Kidney (tissue), 14 donors: ENCODE results near the gene LDLRAD4. TPM values are rescaled to one million over a fixed set of nuclear protein-coding genes. Genes with fewer than 3 reads are reported as not detected.

Source experiments
- DNase-seq, 5 donors: peaks; one replicate each; pipeline ENCODE4 v3.0.0-alpha.2; 2013 to 2020
- FAIRE-seq: peaks from 2 replicates; lab custom pipeline; 2012; peaks lifted over from hg19 to GRCh38; lab: Jason Lieb, UNC
- H3K27ac ChIP-seq, 2 donors: one replicate each; pipeline ENCODE4 v1.7.0; 2013; ENCODE audit warnings: low read depth in 2 of 2, low read length in 2 of 2, inconsistent platforms in 1 of 2
- H3K27me3 ChIP-seq: one replicate; pipeline ENCODE4 v1.7.1; 2013; ENCODE audit warnings: low read length, inconsistent platforms; ENCODE audit not compliant: control insufficient read depth, insufficient read depth
- H3K36me3 ChIP-seq, 3 donors: one replicate each; pipeline versions ENCODE4 v1.7.0 to v1.7.1; 2013; ENCODE audit warnings: low read length in 3 of 3, control low read depth in 1 of 3, inconsistent platforms in 1 of 3; ENCODE audit not compliant: insufficient read depth in 3 of 3, control insufficient read depth in 2 of 3
- H3K4me1 ChIP-seq, 3 donors: one replicate each; pipeline versions ENCODE4 v1.7.0 to v1.7.1; 2013; ENCODE audit warnings: low read length in 3 of 3, inconsistent platforms in 1 of 3, low read depth in 1 of 3; ENCODE audit not compliant: control insufficient read depth in 2 of 3, insufficient read depth in 2 of 3
- H3K4me3 ChIP-seq, 3 donors: one replicate each; pipeline versions ENCODE4 v1.7.0 to v1.8.1; 2013; ENCODE audit warnings: low read length in 3 of 3, control low read depth in 1 of 3, inconsistent platforms in 1 of 3
- H3K9ac ChIP-seq, 3 donors: one replicate each; pipeline versions ENCODE4 v1.7.0 to v1.7.1; 2013; ENCODE audit warnings: low read length in 3 of 3, control low read depth in 1 of 3, inconsistent platforms in 1 of 3
- H3K9me3 ChIP-seq, 3 donors: one replicate each; pipeline versions ENCODE4 v1.7.0 to v1.7.1; 2013; ENCODE audit warnings: low read length in 3 of 3, control low read depth in 1 of 3, inconsistent platforms in 1 of 3; ENCODE audit not compliant: control insufficient read depth in 2 of 3, insufficient read depth in 1 of 3
- intact Hi-C: fragments of 100-400 bp; cut with DNase I; formaldehyde crosslinking; loops from one replicate; pipeline ENCODE4 v1.11.1; 2022
- polyA plus RNA-seq: library from polyadenylated mRNA; stranded (reverse); fragments of 350-450 nt; fragmentation: Illumina TruSeq; extraction: RNeasy Lipid Tissue Mini Kit (QIAGEN cat#74804); gene quantifications from one replicate; pipeline ENCODE4 v1.2.3, GENCODE V29; 2014; ENCODE audit warnings: low read depth, low replicate concordance; ENCODE audit not compliant: insufficient read depth
- total RNA-seq: library from RNA; stranded (reverse); fragmentation: NEBNext Ultra II Directional; extraction: Animal tissue kit (Norgen Biotek cat#: 25700); gene quantifications from one replicate; pipeline ENCODE4 v1.2.1, GENCODE V29; 2021
- TF ChIP-seq, protein P1 (sequence below): IDR thresholded peaks from 3 replicates; pipeline ENCODE4 v1.5.1; 2012; ENCODE audit warnings: mild to moderate bottlenecking, moderate library complexity, borderline replicate concordance; ENCODE audit not compliant: insufficient read depth; ENCODE audit errors: extremely low read depth
- donor health status: control.
- donor health status: control.
- donor health status: control.
- donor health status: control.
- donor health status: control.
- donor health status: DM: yes; HTN: yes; CAD: no.
- donor health status: Normal renal cell carcinoma (clear cell type).

LDLRAD4 gene
- total and polyA plus RNA-seq, 2 donors from 2014 or later = 2.3 to 42.3 TPM

DNA sequence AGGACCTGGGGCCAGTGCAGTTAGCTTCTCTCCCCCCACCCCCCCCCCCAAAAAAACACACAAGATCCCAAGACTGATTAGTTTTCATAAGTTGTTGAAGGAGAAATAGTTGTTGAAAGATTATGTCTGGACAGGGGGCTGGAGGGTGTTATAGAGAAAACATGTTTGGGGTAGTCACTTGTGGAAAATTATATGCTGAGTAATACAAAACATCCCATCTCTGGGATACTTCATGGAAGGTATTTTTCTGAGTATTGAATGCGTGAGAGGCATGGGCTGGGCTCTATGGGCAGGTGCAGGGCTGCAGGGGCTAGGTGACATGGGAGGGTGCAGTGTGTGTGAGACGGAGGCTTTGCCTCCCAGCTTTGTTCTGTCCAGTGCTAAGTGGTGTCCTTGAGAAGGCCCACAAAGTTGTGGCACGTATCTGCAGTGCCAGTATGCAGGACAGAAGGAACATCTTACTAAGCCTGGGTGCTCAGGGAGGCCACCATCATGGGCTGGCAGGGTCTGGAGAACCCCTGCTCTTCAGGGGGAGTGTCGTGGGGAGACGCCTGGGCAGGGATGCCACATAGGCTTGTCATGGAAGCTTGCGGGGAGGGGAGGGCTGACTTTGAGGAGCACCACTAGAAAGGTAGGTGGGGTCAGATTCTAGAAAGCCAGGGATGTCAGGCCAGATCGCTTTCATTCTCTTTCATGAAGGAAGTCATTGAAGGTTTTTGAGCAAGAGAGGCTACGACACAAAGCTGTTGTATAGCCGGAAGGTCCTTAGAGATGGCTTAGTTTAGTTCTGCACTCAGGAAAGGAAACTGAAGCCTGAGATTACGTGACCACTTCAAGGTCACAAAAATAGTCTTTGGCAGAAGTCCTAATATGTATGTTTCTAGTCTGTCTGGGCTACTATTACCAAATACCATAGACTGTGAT is 232.0 kb downstream of the LDLRAD4 start:
- Histone ChIP-seq H3K27me3 (no peaks in the 10 kb centered on the region), H3K4me3 (no peak overlapping the region), H3K36me3 (no peaks in the 10 kb centered on the region), H3K9ac (no peak overlapping the region), H3K4me1 (no peaks in the 10 kb centered on the region), H3K9me3 (no peaks in the 10 kb centered on the region), H3K27ac (no peak overlapping the region)
- DNase-seq = no peak
- intact Hi-C loops = no loop called here
- TF ChIP-seq, protein P1, sequence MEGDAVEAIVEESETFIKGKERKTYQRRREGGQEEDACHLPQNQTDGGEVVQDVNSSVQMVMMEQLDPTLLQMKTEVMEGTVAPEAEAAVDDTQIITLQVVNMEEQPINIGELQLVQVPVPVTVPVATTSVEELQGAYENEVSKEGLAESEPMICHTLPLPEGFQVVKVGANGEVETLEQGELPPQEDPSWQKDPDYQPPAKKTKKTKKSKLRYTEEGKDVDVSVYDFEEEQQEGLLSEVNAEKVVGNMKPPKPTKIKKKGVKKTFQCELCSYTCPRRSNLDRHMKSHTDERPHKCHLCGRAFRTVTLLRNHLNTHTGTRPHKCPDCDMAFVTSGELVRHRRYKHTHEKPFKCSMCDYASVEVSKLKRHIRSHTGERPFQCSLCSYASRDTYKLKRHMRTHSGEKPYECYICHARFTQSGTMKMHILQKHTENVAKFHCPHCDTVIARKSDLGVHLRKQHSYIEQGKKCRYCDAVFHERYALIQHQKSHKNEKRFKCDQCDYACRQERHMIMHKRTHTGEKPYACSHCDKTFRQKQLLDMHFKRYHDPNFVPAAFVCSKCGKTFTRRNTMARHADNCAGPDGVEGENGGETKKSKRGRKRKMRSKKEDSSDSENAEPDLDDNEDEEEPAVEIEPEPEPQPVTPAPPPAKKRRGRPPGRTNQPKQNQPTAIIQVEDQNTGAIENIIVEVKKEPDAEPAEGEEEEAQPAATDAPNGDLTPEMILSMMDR = no peak
- FAIRE-seq = no peak

DNA sequence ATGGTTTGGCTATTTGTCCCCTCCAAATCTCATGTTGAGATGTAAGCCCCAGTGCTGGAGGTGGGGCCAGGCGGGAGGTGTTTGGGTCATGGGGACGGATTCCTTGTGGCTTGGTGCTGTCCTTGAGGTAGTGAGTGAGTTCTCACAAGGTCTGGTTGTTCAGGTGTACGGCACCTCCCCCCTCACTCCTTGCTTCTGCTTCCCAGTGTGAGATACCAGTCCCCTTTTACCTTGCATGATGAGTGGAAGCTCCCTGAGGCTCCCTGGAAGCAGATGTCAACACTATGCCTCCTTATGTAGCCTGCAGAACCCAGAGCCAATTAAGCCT is 232.6 kb downstream of the LDLRAD4 start:
- no peak overlapping the region for H3K4me3 ChIP-seq
- H3K4me1 ChIP-seq = peaks cover 0 to 4% (median 0%) of the 10 kb centered on the region in 3 donors
- H3K27me3 ChIP-seq = no peaks in the 10 kb centered on the region
- TF ChIP-seq, protein P1 = no peak
- no peaks in the 10 kb centered on the region for H3K9me3 ChIP-seq
- intact Hi-C loops = no loop called here
- no peak overlapping the region for H3K9ac ChIP-seq
- no peak for FAIRE-seq
- no peak overlapping the region for H3K27ac ChIP-seq
- DNase-seq = no peak
- H3K36me3 ChIP-seq = no peaks in the 10 kb centered on the region

DNA sequence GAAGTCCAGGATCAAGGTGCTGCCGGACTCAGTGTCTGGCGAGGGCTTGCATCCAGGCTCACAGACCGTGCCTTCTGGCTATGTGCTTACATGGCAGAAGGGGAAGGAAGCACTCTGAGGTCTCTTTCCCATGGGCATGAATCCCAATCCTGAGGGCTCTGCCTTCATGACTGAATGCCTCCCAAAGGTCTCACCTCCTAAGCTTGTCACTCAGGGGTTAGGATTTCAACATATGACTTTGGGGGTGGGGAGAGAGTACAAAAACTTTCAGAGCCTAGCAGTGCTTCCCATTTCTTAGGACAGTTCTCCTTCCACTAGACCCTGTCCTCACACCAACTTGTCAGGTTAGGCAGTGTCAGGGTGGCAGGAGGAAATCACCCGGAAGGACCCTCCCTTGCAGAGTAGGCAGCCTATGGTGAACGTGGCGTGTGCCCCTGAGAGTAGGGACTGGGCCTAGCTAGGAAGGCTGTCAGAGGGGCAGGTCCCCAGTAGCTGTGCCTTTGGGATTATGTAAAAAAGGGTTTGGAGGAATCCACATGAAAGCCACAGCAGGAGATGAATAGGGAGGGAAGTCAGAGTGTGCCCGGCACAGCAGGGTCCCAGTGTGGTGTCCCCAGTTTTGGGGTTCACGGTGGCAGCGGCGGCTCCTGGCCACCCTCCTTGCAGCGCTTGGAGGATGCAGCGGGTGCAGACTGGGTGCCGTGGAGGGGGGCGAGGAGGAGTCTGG is 233.3 kb downstream of the LDLRAD4 start:
- no peak overlapping the region for H3K4me3 ChIP-seq
- FAIRE-seq (no peak), DNase-seq (no peak)
- no peak overlapping the region for H3K27ac ChIP-seq
- intact Hi-C loops = no loop called here
- H3K9me3 ChIP-seq = no peaks in the 10 kb centered on the region
- H3K9ac ChIP-seq = no peak overlapping the region
- TF ChIP-seq, protein P1 = no peak
- peaks cover 0 to 4% (median 0%) of the 10 kb centered on the region in 3 donors for H3K4me1 ChIP-seq
- H3K27me3 ChIP-seq = no peaks in the 10 kb centered on the region
- H3K36me3 ChIP-seq = no peaks in the 10 kb centered on the region
